GM13977 (cell line): ENCODE results near the gene MOK.

Experiments used
- DNase-seq: peaks from one replicate; pipeline ENCODE4 v3.0.0; 2012; ENCODE audit warnings: low spot score
- CTCF ChIP-seq: IDR thresholded peaks from 2 replicates; pipeline ENCODE4 v1.5.1; 2012; ENCODE audit warnings: mild to moderate bottlenecking, control low read depth; ENCODE audit not compliant: insufficient read depth; ENCODE audit errors: extremely low read depth, missing control alignments
- in situ Hi-C: fragments of 300-500 bp; cut with MboI; formaldehyde crosslinking; loops from one replicate; pipeline ENCODE4 v1.12.0; 2022; ENCODE audit warnings: low sequenced_read_pairs, low pct_unique_long_range_greater_than_20kb, mixed read lengths, inconsistent platforms; ENCODE audit not compliant: unreplicated experiment

MOK gene

GRCh38 chr14:102196039-102196901 lies 108.7 kb downstream of the MOK start:
- no peak for TF ChIP-seq CTCF
- no peak for DNase-seq
- in situ Hi-C loops, result no loop called here

GRCh38 chr14:102195446-102195845 lies 109.5 kb downstream of the MOK start:
- TF ChIP-seq CTCF, result no peak
- DNase-seq, result no peak
- in situ Hi-C loops, result no loop called here

GRCh38 chr14:102194856-102195255 lies 110.1 kb downstream of the MOK start:
- no peak for TF ChIP-seq CTCF
- DNase-seq, result no peak
- in situ Hi-C loops, result no loop called here

- DNase-seq, result no peak
- in situ Hi-C loops, result no loop called here
- no peak for TF ChIP-seq CTCF
Measured at GRCh38 chr14:102192840-102193502, 112.0 kb downstream of the MOK start.

GRCh38 chr14:102189874-102190273 lies 115.1 kb downstream of the MOK start:
- TF ChIP-seq CTCF, result no peak
- no peak for DNase-seq
- in situ Hi-C loops, result no loop called here

GRCh38 chr14:102188187-102188586 lies 116.8 kb downstream of the MOK start:
- in situ Hi-C loops, result no loop called here
- no peak for DNase-seq
- no peak for TF ChIP-seq CTCF
